HepG2 (cell line): ENCODE results near the gene CCL2. TPM values are rescaled to one million over a fixed set of nuclear protein-coding genes. Genes with fewer than 3 reads are reported as not detected.

Experiments
- ATAC-seq: fragments of 200-7000 bp; cut with Tn5 transposase; 3 replicates; pipeline ENCODE4 v1.9.1; 2020; ENCODE audit warnings: mild to moderate bottlenecking, moderate library complexity
- BruUV-seq: library from RNA; stranded (reverse); fragments of 400-500 nt; replicated peaks from 2 replicates; lab custom pipeline; 2021; lab: Mats Ljungman, UMichigan
- CTCF ChIA-PET: fragments of 300-600 bp; formaldehyde crosslinking; extraction: SDS; loops from one replicate; lab custom pipeline; 2021; ENCODE audit warnings: low total read pairs, inconsistent platforms, low intra/inter-chr PET ratio; lab: Yijun Ruan, JAX
- POLR2A ChIA-PET: fragments of 350-600 bp; sonication (Branson Sonifier 250); formaldehyde crosslinking; loops from one replicate; lab custom pipeline; 2020; ENCODE audit warnings: antibody characterized with exemption, inconsistent platforms; lab: Yijun Ruan, JAX
- DNase-seq: peaks from one replicate; pipeline ENCODE4 v3.0.0-alpha.2; 2015; ENCODE audit warnings: low spot score
- FAIRE-seq: peaks from 3 replicates; lab custom pipeline; 2011; peaks lifted over from hg19 to GRCh38; lab: Jason Lieb, UNC
- H2AFZ ChIP-seq: one replicate; pipeline ENCODE4 v1.6.1; 2011; ENCODE audit warnings: low read length, inconsistent platforms
- H3K27ac ChIP-seq: fragments of 300-600 bp; 3 replicates; pipeline ENCODE4 v1.8.0; 2011; ENCODE audit warnings: mixed run types, mild to moderate bottlenecking, mixed read lengths, low read length, inconsistent platforms; ENCODE audit not compliant: insufficient read depth; ENCODE audit errors: extremely low read length
- H3K27me3 ChIP-seq, 2 experiments: fragments of 200-600 bp in 1 of 2; 2 replicates in 1 of 2; 3 replicates in 1 of 2; pipeline versions ENCODE4 v1.6.0 to v1.8.0; 2011; ENCODE audit warnings: low read length in 2 of 2, mild to moderate bottlenecking in 2 of 2, moderate library complexity in 2 of 2, inconsistent platforms in 1 of 2; ENCODE audit not compliant: insufficient read depth in 2 of 2, control insufficient read depth in 1 of 2
- H3K36me3 ChIP-seq, 2 experiments: fragments of 200-600 bp in 1 of 2; replicated peaks in 1 of 2; 2 replicates in 1 of 2; 3 replicates in 1 of 2; pipeline versions ENCODE4 v1.5.1 to v1.8.0; 2011; ENCODE audit warnings: low read length in 2 of 2, inconsistent platforms in 1 of 2; ENCODE audit not compliant: insufficient read depth in 2 of 2, control insufficient read depth in 1 of 2
- H3K4me1 ChIP-seq: 2 replicates; pipeline ENCODE4 v1.5.1; 2012; ENCODE audit warnings: low read length, inconsistent platforms; ENCODE audit not compliant: insufficient read depth
- H3K4me2 ChIP-seq: 2 replicates; pipeline ENCODE4 v1.6.0; 2011; ENCODE audit warnings: low read depth, low read length, inconsistent platforms
- H3K4me3 ChIP-seq, 3 experiments: fragments of 200-600 bp in 1 of 3; sonication (generic), shearing (Covaris generic) in 1 of 3; replicated peaks in 1 of 3; 2 replicates each; pipeline ENCODE4 v1.5.1; 2011 to 2016; ENCODE audit warnings: low read length in 3 of 3, inconsistent platforms in 2 of 3, low read depth in 2 of 3, mild to moderate bottlenecking in 2 of 3, control low read depth in 1 of 3, mixed read lengths in 1 of 3; ENCODE audit not compliant: insufficient read depth in 1 of 3
- H3K79me2 ChIP-seq: one replicate; pipeline ENCODE4 v1.6.1; 2011; ENCODE audit warnings: low read length, inconsistent platforms; ENCODE audit not compliant: insufficient read depth
- H3K9ac ChIP-seq: 2 replicates; pipeline ENCODE4 v1.6.0; 2011; ENCODE audit warnings: mild to moderate bottlenecking, low read depth, low read length, inconsistent platforms; ENCODE audit not compliant: insufficient read depth
- H3K9me3 ChIP-seq: 2 replicates; pipeline ENCODE4 v1.5.1; 2012; ENCODE audit warnings: mild to moderate bottlenecking, low read length
- H4K20me1 ChIP-seq: 2 replicates; pipeline ENCODE4 v1.6.0; 2011; ENCODE audit warnings: inconsistent platforms, mild to moderate bottlenecking, low read length, moderate library complexity; ENCODE audit not compliant: insufficient read depth
- FOXK2 ChIP-seq: fragments of 450-650 bp; IDR thresholded peaks from 2 replicates; pipeline ENCODE4 v1.6.1; 2016
- GATAD1 ChIP-seq: IDR thresholded peaks from 2 replicates; pipeline ENCODE4 v1.6.1; 2016; ENCODE audit warnings: missing genetic modification reagents, missing compliant biosample characterization
- KLF13 ChIP-seq: sonication (generic); formaldehyde crosslinking; IDR thresholded peaks from 2 replicates; pipeline ENCODE4 v1.4.0; 2020; ENCODE audit warnings: mild to moderate bottlenecking, missing genetic modification reagents
- KLF6 ChIP-seq: IDR thresholded peaks from 2 replicates; pipeline ENCODE4 v1.8.0; 2016; ENCODE audit warnings: missing biosample characterization, missing genetic modification reagents
- MTF2 ChIP-seq: sonication (generic); formaldehyde crosslinking; IDR thresholded peaks from 2 replicates; pipeline ENCODE4 v1.5.0; 2020; ENCODE audit warnings: missing genetic modification reagents, borderline replicate concordance
- RARG ChIP-seq: sonication (generic); formaldehyde crosslinking; IDR thresholded peaks from 2 replicates; pipeline ENCODE4 v1.4.0; 2020; ENCODE audit warnings: low read depth, mild to moderate bottlenecking, missing genetic modification reagents
- REL ChIP-seq: sonication (generic); formaldehyde crosslinking; conservative IDR thresholded peaks from 2 replicates; pipeline ENCODE4 v1.8.0; 2022; ENCODE audit warnings: mild to moderate bottlenecking, missing genetic modification reagents, moderate library complexity
- ZFP36L1 ChIP-seq: sonication (generic); formaldehyde crosslinking; IDR thresholded peaks from 2 replicates; pipeline ENCODE4 v1.8.0; 2022; ENCODE audit warnings: mild to moderate bottlenecking, missing genetic modification reagents, moderate library complexity
- ZFP37 ChIP-seq: sonication (generic); formaldehyde crosslinking; IDR thresholded peaks from 2 replicates; pipeline ENCODE4 v1.4.0; 2020; ENCODE audit warnings: missing genetic modification reagents, borderline replicate concordance
- ZNF30 ChIP-seq: sonication (generic); formaldehyde crosslinking; IDR thresholded peaks from 2 replicates; pipeline ENCODE4 v1.5.0; 2020; ENCODE audit warnings: mild to moderate bottlenecking, missing genetic modification reagents
- ZNF678 ChIP-seq: sonication (generic); formaldehyde crosslinking; IDR thresholded peaks from 2 replicates; pipeline ENCODE4 v1.4.0; 2020; ENCODE audit warnings: mild to moderate bottlenecking, missing genetic modification reagents
- ZNF790 ChIP-seq: sonication (generic); formaldehyde crosslinking; IDR thresholded peaks from 2 replicates; pipeline ENCODE4 v1.8.0; 2022; ENCODE audit warnings: missing genetic modification reagents, mild to moderate bottlenecking, borderline replicate concordance
- WGBS: methylation state at CpG from one replicate; pipeline ENCODE4 v1.1.6; 2017; ENCODE audit warnings: low lambda C conversion rate; 5-methylcytosine and 5-hydroxymethylcytosine counted together
- in situ Hi-C: cut with HindIII; loops from 2 replicates; pipeline ENCODE4 v1.10.0; 2017; ENCODE audit warnings: low pct_unique_long_range_greater_than_20kb; ENCODE audit not compliant: extremely low pct_ligation_motif_present
- intact Hi-C: fragments of 100-400 bp; cut with micrococcal nuclease; formaldehyde crosslinking; loops from one replicate; pipeline ENCODE4 v1.10.0; 2022; ENCODE audit not compliant: unreplicated experiment
- polyA plus RNA-seq, 8 experiments: library from polyadenylated mRNA; depleted of rRNA in 3 of 8; stranded (reverse) in 7 of 8; unstranded in 1 of 8; fragments of >200 nt; fragmentation: Illumina TruSeq in 4 of 8; extraction: Trizol in 4 of 8; gene quantifications; 2 replicates each; pipeline versions ENCODE4 v1.2.1 to v1.2.3, GENCODE V29; 2011 to 2016; ENCODE audit warnings: low read depth in 4 of 8, missing spikeins in 1 of 8, mixed read lengths in 1 of 8; ENCODE audit not compliant: insufficient read depth in 1 of 8
- total RNA-seq, 5 experiments: library from RNA; depleted of rRNA; stranded (reverse); fragments of >200 nt; fragmentation: Illumina TruSeq; extraction: Trizol; gene quantifications; 2 replicates each; pipeline ENCODE4 v1.2.3, GENCODE V29; 2016; ENCODE audit warnings: low read depth in 1 of 5
- TF ChIP-seq, protein P1 (sequence below), 2 experiments: sonication (generic) in 1 of 2; formaldehyde crosslinking in 1 of 2; IDR thresholded peaks; 2 replicates each; pipeline versions ENCODE4 v1.5.1 to v1.6.1; 2011 to 2020; ENCODE audit warnings: borderline replicate concordance in 1 of 2, low read depth in 1 of 2, low read length in 1 of 2, mild to moderate bottlenecking in 1 of 2, missing genetic modification reagents in 1 of 2, moderate library complexity in 1 of 2
- TF ChIP-seq, protein P2 (sequence below): sonication (generic); formaldehyde crosslinking; IDR thresholded peaks from 2 replicates; pipeline ENCODE4 v1.4.0; 2020; ENCODE audit warnings: missing genetic modification reagents
- TF ChIP-seq, protein P3 (sequence below): sonication (generic); formaldehyde crosslinking; IDR thresholded peaks from 2 replicates; pipeline ENCODE4 v1.5.0; 2020; ENCODE audit warnings: mild to moderate bottlenecking, low read depth, missing genetic modification reagents, borderline replicate concordance

The CCL2 gene
- total and polyA plus RNA-seq, 2 of the 13 experiments (the other 11 are each of a cell fraction or from before 2014, with no cell fraction given), result not detected

DNA sequence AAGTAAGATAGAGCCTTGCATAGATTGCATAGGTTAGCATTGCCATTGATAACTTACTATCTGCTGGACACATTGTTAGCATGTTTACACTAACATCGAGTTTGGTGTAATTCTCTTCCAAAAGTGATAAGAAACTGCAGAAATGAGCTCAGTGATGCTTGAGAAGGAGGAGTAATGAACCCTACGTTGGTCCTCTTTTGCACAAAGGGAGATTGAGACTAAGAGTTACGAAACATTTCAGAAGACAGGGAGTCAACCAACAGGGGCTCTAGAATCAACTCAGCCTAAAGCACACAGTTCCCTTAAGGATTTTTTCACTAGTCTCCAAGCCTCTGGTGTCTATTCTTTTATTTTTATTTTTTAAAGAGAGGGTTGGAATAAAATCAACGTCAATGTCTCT, 21.7 kb downstream of the CCL2 start:
- H2AFZ ChIP-seq, result no peak overlapping the region
- H3K4me3 ChIP-seq, result no peak overlapping the region
- no peak for FAIRE-seq
- TF ChIP-seq KLF13 (no peak), RARG (CRISPR knock-in tag) (no peak), FOXK2 (no peak), ZNF790 (CRISPR knock-in tag) (no peak), GATAD1 (CRISPR knock-in tag) (no peak), ZFP37 (CRISPR knock-in tag) (no peak), KLF6 (CRISPR knock-in tag) (no peak), ZNF678 (CRISPR knock-in tag) (no peak), REL (CRISPR knock-in tag) (no peak), ZFP36L1 (CRISPR knock-in tag) (no peak), ZNF30 (CRISPR knock-in tag) (no peak), MTF2 (CRISPR knock-in tag) (no peak)
- TF ChIP-seq, protein P1, sequence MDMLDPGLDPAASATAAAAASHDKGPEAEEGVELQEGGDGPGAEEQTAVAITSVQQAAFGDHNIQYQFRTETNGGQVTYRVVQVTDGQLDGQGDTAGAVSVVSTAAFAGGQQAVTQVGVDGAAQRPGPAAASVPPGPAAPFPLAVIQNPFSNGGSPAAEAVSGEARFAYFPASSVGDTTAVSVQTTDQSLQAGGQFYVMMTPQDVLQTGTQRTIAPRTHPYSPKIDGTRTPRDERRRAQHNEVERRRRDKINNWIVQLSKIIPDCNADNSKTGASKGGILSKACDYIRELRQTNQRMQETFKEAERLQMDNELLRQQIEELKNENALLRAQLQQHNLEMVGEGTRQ (IDR thresholded peaks at IDR 0.05; ENCODE audit: low read depth, low read length), result no peak
- TF ChIP-seq, protein P1 (CRISPR knock-in tag; IDR thresholded peaks at IDR 0.05; ENCODE audit: borderline replicate concordance), result no peak
- TF ChIP-seq, protein P2, sequence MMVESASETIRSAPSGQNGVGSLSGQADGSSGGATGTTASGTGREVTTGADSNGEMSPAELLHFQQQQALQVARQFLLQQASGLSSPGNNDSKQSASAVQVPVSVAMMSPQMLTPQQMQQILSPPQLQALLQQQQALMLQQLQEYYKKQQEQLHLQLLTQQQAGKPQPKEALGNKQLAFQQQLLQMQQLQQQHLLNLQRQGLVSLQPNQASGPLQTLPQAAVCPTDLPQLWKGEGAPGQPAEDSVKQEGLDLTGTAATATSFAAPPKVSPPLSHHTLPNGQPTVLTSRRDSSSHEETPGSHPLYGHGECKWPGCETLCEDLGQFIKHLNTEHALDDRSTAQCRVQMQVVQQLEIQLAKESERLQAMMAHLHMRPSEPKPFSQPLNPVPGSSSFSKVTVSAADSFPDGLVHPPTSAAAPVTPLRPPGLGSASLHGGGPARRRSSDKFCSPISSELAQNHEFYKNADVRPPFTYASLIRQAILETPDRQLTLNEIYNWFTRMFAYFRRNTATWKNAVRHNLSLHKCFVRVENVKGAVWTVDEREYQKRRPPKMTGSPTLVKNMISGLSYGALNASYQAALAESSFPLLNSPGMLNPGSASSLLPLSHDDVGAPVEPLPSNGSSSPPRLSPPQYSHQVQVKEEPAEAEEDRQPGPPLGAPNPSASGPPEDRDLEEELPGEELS (CRISPR knock-in tag), result no peak
- TF ChIP-seq, protein P3, sequence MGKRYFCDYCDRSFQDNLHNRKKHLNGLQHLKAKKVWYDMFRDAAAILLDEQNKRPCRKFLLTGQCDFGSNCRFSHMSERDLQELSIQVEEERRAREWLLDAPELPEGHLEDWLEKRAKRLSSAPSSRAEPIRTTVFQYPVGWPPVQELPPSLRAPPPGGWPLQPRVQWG (CRISPR knock-in tag), result no peak
- TF ChIP-seq, all 625 proteins: peak for 0
- intact Hi-C loops, result no loop called here
- H3K36me3 ChIP-seq, result no peaks in the 10 kb centered on the region
- no peak for DNase-seq
- BruUV-seq, result no TSS peak
- no peaks in the 10 kb centered on the region for H3K4me1 ChIP-seq
- CTCF ChIA-PET, result no interaction called here
- H3K27ac ChIP-seq, result no peak overlapping the region
- no peak overlapping the region for H3K4me2 ChIP-seq
- no peaks in the 10 kb centered on the region for H3K9me3 ChIP-seq
- no peaks in the 10 kb centered on the region for H4K20me1 ChIP-seq
- WGBS, result under 1% methylated on average over 4 of the region's 4 CpGs
- POLR2A ChIA-PET, result no interaction called here
- H3K27me3 ChIP-seq, result no peaks in the 10 kb centered on the region
- no peak for ATAC-seq
- in situ Hi-C loops, result no loop called here
- H3K79me2 ChIP-seq, result no peaks in the 10 kb centered on the region
- H3K9ac ChIP-seq, result no peak overlapping the region
